22Rv1 (cell line): ENCODE measurements around the gene CAMK1D.

Experiments
- H3K27ac ChIP-seq: fragments of 450-650 bp; 2 replicates; pipeline ENCODE4 v1.5.1; 2017
- CTCF ChIP-seq: fragments of 450-650 bp; IDR thresholded peaks from 2 replicates; pipeline ENCODE4 v1.5.1; 2017; ENCODE audit warnings: mild to moderate bottlenecking
- ZFX ChIP-seq: fragments of 450-650 bp; IDR thresholded peaks from 2 replicates; pipeline ENCODE4 v1.6.1; 2017; ENCODE audit warnings: antibody characterized with exemption, borderline replicate concordance

CAMK1D gene

DNA sequence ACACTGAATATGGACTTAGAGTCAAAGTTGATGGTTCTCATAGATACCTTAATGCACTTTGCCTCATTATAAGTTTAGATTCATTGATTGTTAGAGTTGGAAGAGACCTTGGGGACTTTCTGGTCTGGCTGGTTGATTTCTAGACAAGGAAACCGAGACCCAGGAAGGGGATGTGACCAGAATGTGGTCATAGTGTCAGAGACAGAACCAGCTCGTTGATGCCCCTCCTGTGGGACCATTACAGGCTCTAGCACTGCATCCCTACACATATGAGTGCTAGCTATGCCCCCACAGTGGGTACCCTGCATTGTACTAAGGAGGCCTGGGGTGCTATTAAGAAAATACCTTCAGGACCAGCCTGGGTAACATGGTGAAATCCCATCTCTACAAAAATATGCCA is 306.6 kb downstream of the CAMK1D start:
- no peak for TF ChIP-seq CTCF
- no peak for TF ChIP-seq ZFX
- H3K27ac ChIP-seq: no peak overlapping the region

- no peak overlapping the region for H3K27ac ChIP-seq
- TF ChIP-seq ZFX (no peak), CTCF (peak; percentile 64)
Measured at GRCh38 chr10:12656518-12657142, 307.3 kb downstream of the CAMK1D start.

DNA sequence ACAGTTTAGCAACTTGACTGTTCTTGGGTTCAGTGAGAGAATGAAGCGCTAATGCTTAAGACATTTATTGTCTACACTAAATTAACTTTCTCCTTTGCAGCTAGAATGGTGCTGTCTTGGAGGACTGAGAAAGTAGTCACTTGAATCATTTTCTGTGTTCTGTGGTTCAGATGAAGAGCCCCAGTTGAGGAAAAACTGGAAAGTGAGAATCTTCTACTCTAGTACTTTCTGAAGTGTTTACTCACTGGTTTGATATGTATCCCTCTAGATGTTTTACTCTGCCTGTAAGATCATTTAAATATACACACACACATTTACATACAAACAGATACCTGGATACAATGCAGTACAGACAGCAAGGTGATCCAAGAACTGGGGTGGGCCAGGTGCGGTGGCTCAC is 308.1 kb downstream of the CAMK1D start:
- H3K27ac ChIP-seq: no peak overlapping the region
- TF ChIP-seq ZFX (no peak), CTCF (no peak)

- no peak for TF ChIP-seq CTCF
- TF ChIP-seq ZFX: no peak
- H3K27ac ChIP-seq: no peak overlapping the region
Measured at GRCh38 chr10:12658526-12658925, 309.2 kb downstream of the CAMK1D start.

GRCh38 chr10:12659706-12660105 is 310.4 kb downstream of the CAMK1D start:
- no peak for TF ChIP-seq CTCF
- no peak overlapping the region for H3K27ac ChIP-seq

DNA sequence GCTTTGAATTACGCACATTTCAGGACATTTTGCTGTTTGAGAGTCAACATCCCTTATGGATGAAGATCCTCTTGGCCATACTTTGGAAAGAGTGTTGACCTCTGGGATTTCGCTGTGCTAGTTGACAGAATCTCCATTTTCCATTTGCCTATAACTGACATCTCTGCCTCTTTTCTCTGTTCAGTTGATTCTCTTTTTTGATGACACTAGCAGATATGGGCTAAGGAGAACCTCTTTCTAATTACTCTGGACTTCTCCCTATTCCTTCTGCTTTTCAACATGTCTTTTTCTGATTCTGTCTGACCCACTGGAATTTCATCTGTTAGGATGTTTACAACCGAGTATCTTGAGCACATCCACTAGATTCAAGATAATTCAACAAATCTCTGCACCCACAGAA is 311.5 kb downstream of the CAMK1D start:
- TF ChIP-seq CTCF (no peak), ZFX (no peak)
- H3K27ac ChIP-seq: no peak overlapping the region

DNA sequence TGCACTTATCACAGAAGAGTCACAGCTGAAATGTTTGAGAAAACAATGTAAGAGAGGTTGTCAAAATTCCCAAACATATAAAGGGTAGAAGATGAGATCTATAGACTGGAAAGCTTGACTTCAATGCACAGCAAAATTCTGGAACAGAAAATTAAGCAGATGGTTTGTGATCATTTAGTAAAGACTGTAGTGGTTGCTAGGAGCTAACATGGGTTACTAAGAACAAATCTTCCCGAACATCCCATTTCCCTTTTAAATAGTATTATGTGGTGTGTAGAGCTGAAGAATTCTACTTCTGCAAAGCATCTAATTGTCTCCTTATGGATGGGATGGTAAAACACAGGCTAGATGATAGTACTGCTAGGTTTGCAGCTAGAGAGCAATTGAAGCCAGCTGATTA is 312.3 kb downstream of the CAMK1D start:
- no peak for TF ChIP-seq CTCF
- no peak for TF ChIP-seq ZFX
- H3K27ac ChIP-seq: no peak overlapping the region
